ENCODE data around the gene C3orf18. TPM values are rescaled to one million over a fixed set of nuclear protein-coding genes. Genes with fewer than 3 reads are reported as not detected.

C3orf18 gene
- polyA plus RNA-seq, 3 donors: 5.5 to 8.2 (median 6.9) TPM

DNA sequence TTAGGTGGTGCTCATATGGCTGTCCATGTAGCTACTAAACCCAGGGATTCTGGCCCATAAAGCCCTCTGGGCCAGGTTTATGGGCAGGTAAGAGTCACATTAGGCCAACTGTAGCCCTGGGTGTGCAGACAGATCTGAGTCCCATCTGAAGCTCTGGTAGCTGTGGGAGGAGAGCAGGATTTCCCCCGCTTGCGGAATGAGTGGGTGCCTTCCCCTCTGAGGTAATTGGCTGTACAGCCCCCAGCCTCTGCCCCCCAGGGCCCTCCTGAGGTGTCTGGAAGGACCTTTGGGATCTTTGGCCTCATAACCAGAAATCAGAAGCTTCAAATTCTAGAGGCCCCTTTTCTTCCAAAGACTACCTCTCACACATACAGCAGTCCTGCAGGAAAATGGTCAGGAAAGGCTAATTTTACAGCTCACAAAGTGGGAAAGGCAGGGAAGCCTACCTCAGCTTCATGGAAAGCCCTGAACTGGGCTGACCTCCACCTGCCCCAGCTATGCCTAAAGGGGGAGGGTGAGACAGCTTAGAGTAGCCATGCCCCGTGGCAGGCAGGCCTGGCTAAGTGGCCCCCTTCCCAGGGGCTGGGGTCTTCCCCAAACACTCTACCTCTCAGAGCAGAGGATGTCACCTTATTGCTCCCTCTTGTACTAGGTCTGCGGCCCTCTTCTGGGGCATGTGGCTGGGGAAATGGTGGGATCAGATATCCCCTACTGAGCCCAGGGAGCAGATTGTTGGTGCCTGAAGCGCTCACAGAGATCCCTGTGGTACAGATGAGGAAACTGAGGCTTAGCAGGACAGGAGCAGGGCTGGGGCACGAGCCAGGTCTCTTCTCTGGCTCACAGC, 18.6 kb upstream of the C3orf18 start:
- WGBS, 3 donors: 92 to 94% (median 93%) methylated on average over 6 of the region's 6 CpGs
- no peak overlapping the region for H3K27ac ChIP-seq (ENCODE audit: low read depth, low read length)

DNA sequence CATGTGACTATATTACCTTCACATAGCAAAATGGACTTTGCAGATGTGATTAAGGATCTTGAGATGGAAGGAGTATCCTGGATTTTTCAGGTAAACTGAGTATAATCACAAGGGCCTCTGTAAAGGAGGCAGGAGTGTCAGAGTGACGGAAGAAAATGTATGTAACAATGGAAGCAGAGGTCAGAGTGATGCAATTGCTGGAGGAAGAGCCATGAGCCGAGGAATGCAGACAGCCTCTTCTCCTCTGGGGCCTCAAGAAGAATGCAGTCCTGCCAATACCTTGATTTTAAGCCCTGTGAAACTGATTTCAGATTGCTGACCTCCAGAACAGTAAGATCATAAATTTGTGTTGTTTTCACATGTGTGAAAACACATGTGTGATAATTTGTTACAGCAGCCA, 16.8 kb upstream of the C3orf18 start:
- H3K27ac ChIP-seq (ENCODE audit: low read depth, low read length): no peak overlapping the region
- WGBS, 3 donors: 41 to 71% (median 46%) methylated on average over 2 of the region's 2 CpGs

DNA sequence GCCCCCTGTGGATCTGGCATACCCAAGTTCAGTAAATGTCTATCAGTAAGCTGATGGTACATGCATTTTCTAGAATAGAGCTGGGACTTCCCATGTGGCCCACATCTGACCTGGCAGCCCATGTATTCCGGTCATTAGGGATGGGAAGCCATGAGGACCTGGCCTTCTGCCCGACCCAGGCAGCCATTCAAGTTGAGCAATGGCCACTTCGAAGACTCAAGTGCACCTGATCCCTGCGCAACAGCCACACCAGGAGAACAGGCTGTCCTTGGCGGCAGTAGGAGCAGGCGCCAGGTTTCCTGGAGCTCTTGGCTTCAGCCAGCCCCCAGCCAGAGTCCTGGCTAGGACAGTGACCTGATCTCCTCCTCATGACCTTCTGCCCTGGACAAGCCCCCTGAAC, 16.4 kb upstream of the C3orf18 start:
- WGBS, 3 donors: 62 to 77% (median 67%) methylated on average over 6 of the region's 6 CpGs

DNA sequence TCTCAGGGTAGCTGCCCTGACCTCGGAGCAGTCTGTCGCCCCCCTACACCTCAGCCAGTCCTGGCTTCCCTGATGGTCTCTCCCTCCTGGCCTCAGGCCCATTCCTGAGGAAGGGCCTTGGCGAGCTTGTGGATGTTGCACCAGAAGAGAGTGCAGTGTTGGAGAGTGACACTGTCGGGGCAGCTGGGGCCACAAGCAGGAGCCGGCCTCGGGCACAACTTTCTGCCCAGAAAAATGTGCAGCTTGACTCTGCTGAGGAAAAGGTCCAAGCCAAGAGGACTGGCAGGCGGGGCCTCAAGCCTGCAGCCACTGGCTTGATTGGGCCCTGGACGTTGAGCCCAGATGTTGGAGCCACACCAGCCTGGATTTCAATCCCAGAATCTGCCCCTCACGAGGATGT, 14.5 kb upstream of the C3orf18 start:
- no peak overlapping the region for H3K27ac ChIP-seq (ENCODE audit: low read depth, low read length)
- 56 to 68% (median 65%) methylated on average over 9 of the region's 9 CpGs for WGBS, 3 donors

More for the DNA sequence above, 16.4 kb upstream of the C3orf18 start:
- no peak overlapping the region for H3K27ac ChIP-seq (ENCODE audit: low read depth, low read length)

DNA sequence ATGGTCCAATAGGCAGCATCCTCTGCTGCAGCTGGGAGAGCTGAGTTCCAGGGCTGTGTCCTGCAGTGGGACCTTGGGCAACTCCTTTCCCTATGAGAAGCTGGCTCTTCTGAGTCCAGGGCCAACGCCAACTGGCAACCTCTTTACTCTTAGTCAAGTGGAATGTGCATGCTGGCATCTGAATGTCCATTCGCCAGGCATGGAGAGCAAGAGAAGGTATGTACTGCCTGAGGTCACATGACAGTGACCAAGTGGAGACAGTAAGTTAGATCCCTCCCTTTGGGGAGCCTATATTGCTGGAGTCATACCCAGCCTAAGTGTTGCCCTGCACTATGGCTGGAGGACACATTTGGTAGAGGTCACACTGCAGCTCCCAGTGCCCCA, 13.9 kb upstream of the C3orf18 start:
- 89 to 96% (median 93%) methylated on average over 2 of the region's 2 CpGs for WGBS, 3 donors
- H3K27ac ChIP-seq (ENCODE audit: low read depth, low read length): no peak overlapping the region

DNA sequence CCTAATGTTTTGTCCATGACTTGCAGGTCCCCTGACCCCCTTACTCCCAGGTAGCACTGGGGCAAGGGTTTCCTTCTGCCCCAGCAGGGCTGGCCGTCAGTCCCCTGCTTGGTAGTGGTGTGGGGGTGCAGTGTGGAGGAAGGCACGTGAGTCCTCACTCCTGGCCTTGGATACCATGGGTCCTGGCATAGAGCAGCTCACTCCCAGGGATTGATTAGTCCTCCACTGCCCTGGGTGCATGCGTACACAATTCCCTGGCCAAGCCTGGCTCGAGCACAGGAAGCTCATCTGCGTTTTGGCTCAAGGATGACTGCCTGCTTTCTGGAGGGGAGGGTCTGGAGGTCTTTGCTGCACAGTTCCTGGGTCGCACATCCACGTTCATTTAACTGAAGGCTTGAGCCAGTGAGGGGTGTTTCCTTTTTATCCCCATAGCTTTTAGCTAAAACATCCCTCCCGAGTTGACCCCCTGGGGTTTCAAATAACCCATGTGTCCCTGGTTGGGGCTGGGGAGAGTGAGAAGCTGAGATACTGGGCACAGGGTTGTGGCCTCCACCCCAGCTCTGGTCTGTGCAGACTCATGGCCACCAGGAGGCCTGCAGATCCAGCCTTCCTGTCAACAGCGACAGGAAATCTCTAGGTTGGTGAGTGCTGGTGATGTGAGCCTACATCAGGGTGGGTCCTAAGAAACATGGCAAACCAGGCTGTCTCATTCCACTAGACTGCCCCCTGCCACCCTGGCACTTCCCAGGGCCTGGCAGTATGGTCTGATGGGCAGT, 13.3 kb upstream of the C3orf18 start:
- WGBS, 3 donors: 49 to 72% (median 71%) methylated on average over 9 of the region's 9 CpGs
- H3K27ac ChIP-seq (ENCODE audit: low read depth, low read length): no peak overlapping the region

DNA sequence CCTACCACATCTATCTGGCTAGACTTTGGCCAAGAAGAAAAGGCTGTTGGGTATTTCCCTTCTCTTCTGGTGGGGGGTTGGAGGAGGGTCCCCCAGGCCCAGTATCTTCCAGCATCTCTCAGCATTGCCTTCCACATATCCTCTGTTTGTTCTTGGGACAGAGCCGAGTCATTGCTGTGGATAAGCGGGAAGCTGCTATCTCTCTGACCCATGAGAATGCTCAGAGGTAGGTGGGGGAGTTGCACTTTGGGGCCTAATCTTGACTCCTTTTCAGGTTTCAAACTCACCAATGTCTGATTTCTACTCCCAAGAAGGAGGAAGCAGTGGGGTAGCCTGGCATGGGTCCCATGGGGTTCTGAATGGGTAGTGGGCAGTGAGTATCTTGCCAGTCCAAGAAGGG, 9.8 kb upstream of the C3orf18 start:
- WGBS, 3 donors: 91 to 98% (median 97%) methylated on average over 2 of the region's 2 CpGs
- no peak overlapping the region for H3K27ac ChIP-seq (ENCODE audit: low read depth, low read length)

DNA sequence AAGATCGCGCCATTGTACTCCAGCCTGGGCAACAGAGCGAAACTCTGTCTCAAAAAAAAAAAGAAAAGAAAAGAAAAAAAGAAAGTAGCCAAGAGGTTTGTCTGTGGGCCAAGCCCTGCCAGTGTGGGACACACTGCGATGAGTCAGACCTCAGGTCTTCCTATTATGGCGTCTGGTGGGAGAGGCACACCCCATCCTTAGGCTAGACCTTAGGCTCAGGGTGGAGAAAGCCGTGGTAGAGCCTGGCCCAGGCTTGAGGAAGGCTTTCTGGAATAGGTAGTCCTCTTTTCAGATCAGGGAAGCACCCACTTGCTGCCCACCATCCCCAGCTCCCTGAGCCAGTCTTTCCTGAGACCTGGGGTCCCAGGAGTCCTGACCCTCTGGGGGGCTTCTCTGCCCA, 7.8 kb upstream of the C3orf18 start:
- 87 to 95% (median 89%) methylated on average over 6 of the region's 6 CpGs for WGBS, 3 donors

DNA sequence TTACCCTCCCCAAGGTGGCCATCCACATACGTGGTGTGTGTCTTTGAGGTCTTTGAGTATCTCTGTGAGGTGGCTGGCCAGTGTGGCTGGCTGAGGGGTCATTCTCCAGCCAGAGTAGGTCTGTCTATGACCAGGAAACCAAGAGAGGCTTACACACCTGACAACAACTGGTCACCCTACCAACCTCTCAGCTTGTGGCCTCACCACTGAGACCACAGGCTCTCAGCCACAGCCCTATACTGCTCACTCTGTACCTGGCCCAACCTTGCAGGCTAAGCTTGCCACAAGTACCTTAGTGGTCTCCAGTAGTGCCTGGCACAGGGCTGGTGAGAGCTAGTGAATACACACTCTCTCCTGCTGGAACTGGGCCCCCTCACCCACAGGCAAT, 6.9 kb upstream of the C3orf18 start:
- 80 to 91% (median 87%) methylated on average over 1 of the region's 1 CpG for WGBS, 3 donors
- H3K27ac ChIP-seq (ENCODE audit: low read depth, low read length): no peak overlapping the region

More for the DNA sequence above, 7.8 kb upstream of the C3orf18 start:
- no peak overlapping the region for H3K27ac ChIP-seq (ENCODE audit: low read depth, low read length)

DNA sequence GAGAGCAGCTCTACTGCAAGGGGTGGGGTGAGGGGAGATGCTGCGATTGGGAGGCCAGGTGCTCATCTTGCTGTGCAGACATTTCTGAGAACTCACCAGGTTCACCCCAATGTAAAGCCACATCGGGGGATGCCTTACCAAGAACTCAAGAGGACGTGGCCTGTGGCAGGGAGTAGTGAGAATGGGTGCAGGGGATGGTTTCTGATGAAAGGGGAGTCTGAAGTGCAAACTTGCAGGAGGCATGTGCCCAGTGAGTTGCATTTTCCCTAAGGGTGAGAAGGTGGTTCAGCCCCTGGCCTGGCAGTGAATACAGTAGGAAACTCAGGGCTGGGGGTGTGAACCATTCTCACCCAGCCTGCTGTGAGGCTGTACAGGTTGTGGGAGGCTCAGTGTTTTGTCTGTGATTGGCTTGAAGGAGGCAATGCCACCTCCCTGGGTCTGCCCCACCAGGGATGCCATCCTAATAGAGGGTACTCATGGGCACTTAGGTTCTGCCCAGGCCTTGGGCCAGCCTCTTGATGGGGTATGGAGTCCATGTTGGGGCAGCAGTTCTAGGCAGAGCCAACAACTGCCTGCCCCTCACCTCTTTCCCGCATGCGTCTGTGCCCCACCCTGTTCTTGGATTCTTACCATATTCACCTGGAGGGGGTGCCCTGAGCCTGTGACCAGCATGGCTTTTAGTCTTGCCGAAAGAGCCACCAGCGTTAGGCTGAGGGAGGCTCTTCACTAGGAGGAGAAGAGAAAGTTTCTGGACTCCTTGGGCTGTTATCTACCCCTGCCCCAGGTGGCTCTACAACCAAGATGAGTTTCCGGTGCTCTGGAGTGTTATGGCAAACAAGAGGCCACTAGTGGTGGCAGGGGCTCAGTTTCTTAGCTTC, 6.3 kb upstream of the C3orf18 start:
- 81 to 85% (median 84%) methylated on average over 8 of the region's 8 CpGs for WGBS, 3 donors
- no peak overlapping the region for H3K27ac ChIP-seq (ENCODE audit: low read depth, low read length)

DNA sequence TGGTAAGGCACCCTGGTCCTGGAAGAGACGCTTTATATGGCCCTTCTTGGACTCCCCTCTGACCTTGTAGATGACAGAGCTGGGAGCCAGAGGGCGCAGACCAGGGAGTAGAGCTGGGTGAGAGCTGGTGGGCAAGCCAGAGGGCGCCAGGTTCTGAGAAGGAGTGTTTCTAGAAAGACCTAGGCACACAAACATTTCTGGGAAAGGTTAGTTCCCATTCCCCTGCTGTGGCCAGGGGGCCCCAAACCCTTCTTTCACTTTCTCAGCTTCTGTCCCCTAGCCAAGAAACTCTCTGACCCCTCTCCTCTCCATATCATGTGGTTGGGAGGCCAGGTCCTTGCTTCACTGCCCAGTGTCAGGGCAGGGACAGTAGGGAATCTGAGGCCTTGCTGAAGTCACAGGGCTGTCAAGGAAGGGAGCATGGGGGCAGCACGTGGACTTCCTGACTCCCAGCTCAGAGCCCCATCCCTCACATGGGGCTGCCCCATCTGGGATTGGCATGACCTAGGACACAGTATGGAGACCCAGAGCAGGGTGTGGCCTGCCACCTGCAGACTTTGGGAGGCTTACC, 5.3 kb upstream of the C3orf18 start:
- no peak overlapping the region for H3K27ac ChIP-seq (ENCODE audit: low read depth, low read length)
- 79 to 84% (median 83%) methylated on average over 4 of the region's 4 CpGs for WGBS, 3 donors

DNA sequence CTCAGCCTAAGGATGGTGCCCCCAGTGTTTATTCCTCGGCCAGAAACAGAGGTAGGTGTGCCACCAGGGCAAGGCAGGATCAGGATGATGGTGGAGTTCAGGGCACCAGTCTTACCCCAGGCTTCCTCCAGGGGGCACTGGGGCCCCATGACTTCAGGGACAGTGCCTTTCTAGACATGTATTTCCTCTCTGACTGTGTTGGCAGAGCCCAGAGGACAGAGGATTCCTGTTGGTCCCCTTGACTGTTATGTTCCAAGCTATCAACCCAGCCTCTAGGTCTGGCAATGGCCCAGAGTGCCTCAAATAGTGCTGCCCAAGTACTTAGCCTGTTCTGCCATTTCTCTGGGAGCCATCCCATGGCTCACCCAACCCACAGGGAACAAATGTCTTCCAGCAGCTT, 4.6 kb upstream of the C3orf18 start:
- no peak overlapping the region for H3K27ac ChIP-seq (ENCODE audit: low read depth, low read length)
- 10 to 30% (median 25%) methylated on average over 1 of the region's 1 CpG for WGBS, 3 donors

DNA sequence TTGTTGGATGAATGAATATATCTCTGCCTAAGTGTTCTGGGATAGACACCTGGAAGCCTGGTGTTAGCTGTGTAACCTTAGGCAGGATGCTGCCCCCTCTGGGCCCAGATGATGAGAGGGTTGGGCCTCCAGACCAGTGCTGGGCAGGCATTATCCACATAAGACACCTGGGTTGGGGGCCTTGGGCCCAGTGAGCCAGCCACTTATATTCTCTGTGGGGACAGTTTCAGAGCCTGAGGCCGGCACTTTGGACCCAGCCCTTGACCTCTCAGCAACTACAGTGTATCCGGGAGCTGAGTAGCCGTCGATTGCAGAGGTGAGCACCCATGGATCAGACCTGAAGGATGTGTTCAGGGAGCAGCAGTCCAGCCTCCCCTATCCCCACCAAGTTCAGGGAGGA, 3.9 kb upstream of the C3orf18 start:
- H3K27ac ChIP-seq (ENCODE audit: low read depth, low read length): no peak overlapping the region
- 67 to 88% (median 83%) methylated on average over 4 of the region's 4 CpGs for WGBS, 3 donors

DNA sequence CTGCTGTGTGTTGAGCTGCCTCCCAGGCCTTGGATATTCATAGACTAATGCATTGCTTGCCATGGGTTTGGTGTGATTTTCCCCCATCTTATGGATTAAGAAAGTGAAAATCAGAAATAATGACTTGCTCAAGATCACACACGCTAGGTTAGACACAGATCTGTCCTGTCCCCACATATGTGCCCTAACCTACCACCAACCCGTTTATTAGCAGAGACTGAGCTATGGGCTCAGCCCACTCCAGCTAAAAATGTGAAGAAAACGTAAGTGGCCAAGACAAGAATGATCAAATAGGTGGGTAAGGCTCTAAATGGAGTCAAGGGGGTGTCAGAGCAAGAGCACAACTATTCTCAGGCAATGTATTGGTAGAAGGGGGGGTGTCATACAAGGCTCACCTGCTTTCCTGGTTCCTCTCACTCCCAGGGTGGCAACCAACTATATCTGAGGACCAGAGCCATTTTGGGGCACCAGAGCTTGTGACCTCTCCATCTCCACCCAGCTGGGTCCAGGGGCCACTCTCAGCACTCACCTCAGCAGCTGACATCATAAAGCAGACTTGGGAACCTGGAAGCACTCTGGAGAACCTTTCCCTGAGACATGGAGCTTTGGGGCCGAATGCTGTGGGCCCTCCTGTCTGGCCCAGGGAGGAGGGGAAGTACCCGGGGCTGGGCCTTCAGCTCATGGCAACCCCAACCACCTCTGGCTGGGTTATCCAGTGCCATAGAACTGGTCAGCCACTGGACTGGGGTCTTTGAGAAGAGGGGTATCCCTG, 3.1 kb upstream of the C3orf18 start:
- H3K27ac ChIP-seq (ENCODE audit: low read depth, low read length): no peak overlapping the region

DNA sequence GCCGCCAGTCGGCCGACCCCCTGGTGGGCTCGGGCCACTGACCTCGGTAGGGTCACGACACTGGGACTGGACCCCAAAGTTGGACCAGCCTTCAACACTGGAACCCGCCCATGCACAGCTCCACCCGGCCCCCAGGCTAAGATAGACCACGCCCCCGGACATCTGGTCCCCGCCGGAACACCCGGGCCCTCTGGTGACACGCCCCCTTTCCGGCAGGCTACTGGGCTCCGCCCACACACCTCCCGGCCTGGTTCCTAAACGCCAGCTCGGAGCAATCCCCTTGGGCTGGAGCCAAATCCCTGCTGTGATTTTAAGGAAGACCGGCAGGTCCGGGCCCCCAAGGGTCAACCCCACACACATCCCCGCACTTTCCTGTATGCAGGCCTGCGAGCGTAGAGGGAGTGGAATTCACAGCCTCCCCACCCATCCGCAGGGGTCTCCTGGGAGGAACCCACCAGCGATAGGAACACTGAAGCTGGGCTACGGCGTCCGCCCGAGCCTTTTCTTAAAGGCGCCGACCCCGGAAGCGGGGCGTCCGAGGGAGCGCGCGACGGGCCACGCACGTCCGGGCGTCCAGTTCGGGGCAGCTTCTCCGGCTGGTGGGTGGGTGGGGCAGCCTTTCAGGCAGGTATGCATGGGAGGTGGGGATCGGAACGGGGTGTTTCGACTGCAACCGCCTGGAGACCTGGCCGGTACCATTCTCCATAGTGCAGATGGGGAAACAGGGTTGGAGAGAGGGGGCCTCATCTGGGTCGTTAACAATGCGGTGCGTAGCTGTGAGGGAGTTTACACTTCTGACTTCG, 1.6 kb upstream of the C3orf18 start, which contains the start of gene HEMK1:
Gene HEMK1, plus strand, starts transcription at position 576 of the 803 bp plus-strand sequence. CDS start 1,583 bp downstream, outside the sequence.
- no peak within 1 kb of the TSS for H3K27ac ChIP-seq (ENCODE audit: low read depth, low read length)
- WGBS, 3 donors: 0 to 1% (median 0%) methylated on average over 53 to 55 of the region's 55 CpGs

More for the DNA sequence above, 3.1 kb upstream of the C3orf18 start:
- WGBS, 3 donors: 78 to 80% (median 78%) methylated on average over 5 of the region's 5 CpGs

DNA sequence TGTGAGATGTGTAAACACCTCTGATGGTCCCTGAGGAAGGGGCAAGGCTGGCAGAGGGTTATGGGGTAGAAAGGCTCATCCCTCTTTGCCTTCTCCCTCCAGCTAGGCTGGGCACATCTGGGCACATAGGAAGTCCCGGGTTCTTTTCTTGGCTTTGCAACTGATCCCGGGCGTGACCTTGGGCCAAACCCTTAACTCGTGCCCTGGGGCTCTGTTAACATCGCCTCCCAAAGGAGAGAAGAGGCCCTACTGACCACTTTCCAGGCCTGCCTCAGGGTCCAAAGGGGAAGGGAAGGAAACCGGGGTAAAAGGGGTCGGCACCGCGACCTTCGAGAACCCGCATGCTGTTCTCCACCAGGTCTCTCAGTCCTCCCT, 549 bp downstream of the C3orf18 start:
- 9 to 15% (median 11%) methylated on average over 10 to 11 of the region's 11 CpGs for WGBS, 3 donors

DNA sequence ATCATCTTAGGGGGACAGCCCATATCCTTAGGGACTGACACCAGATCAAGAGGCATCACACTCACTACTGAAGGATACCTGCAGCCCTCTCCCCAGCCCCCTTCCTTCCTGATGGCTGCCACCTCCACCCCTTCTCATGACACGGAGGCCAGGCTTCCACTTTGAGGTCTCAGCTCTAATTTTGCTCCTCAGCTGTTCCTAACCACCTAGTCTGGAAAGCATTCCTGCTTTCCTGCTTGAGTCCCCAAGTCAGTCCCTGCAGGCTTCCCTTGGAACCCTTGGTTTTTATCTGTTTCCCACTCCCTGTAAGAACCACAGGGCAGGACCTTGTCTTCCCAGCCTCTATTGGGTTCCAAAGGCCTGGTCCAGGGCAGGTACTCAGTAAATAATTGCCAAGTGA, 3.2 kb downstream of the C3orf18 start:
- 88 to 94% (median 91%) methylated on average over 1 of the region's 1 CpG for WGBS, 3 donors
- no peak overlapping the region for H3K27ac ChIP-seq (ENCODE audit: low read depth, low read length)

More for the DNA sequence above, 549 bp downstream of the C3orf18 start:
- no peak overlapping the region for H3K27ac ChIP-seq (ENCODE audit: low read depth, low read length)
